CMK (cell line): ENCODE results near the gene HIPK3.
"Not testable (repeated sequence)": the region's sequence is repeated elsewhere in the genome, so short reads cannot be mapped to it uniquely, and the experiment has no call there.

Experiments
- DNase-seq: peaks from one replicate; pipeline ENCODE4 v3.0.0-alpha.2; 2010; ENCODE audit warnings: low read depth

HIPK3 gene

GRCh38 chr11:33362051-33362910 is 105.1 kb downstream of the HIPK3 start:
- no peak for DNase-seq

- no peak for DNase-seq
Observed at GRCh38 chr11:33366918-33367317, 109.7 kb downstream of the HIPK3 start.

GRCh38 chr11:33368475-33368874 is 111.3 kb downstream of the HIPK3 start:
- not testable (repeated sequence) for DNase-seq

GRCh38 chr11:33368931-33369330 is 111.8 kb downstream of the HIPK3 start:
- DNase-seq: no peak

- no peak for DNase-seq
Observed at GRCh38 chr11:33373636-33374035, 116.5 kb downstream of the HIPK3 start.

- no peak for DNase-seq
Observed at GRCh38 chr11:33375236-33375635, 118.1 kb downstream of the HIPK3 start.

- no peak for DNase-seq
Observed at GRCh38 chr11:33375688-33376311, 118.6 kb downstream of the HIPK3 start, which contains the start of gene KIAA1549L. KIAA1549L (plus strand) TSS chr11:33376108.

- DNase-seq: no peak
Observed at GRCh38 chr11:33376331-33377310, 119.4 kb downstream of the HIPK3 start.

- DNase-seq: no peak
Observed at GRCh38 chr11:33377412-33378370, 120.5 kb downstream of the HIPK3 start.

GRCh38 chr11:33379947-33380346 is 122.8 kb downstream of the HIPK3 start:
- DNase-seq: no peak

GRCh38 chr11:33383075-33383919 is 126.1 kb downstream of the HIPK3 start:
- no peak for DNase-seq

- DNase-seq: no peak
Observed at GRCh38 chr11:33383920-33384209, 126.7 kb downstream of the HIPK3 start.

- DNase-seq: no peak
Observed at GRCh38 chr11:33384220-33384619, 127.0 kb downstream of the HIPK3 start.

- DNase-seq: no peak
Observed at GRCh38 chr11:33387581-33387980, 130.4 kb downstream of the HIPK3 start.

GRCh38 chr11:33387996-33388395 is 130.8 kb downstream of the HIPK3 start:
- DNase-seq: no peak

GRCh38 chr11:33388793-33389525 is 131.8 kb downstream of the HIPK3 start:
- DNase-seq: no peak

GRCh38 chr11:33389635-33390034 is 132.5 kb downstream of the HIPK3 start:
- DNase-seq: no peak

GRCh38 chr11:33390944-33391892 is 134.0 kb downstream of the HIPK3 start:
- no peak for DNase-seq

- no peak for DNase-seq
Observed at GRCh38 chr11:33391893-33392251, 134.7 kb downstream of the HIPK3 start.
